ENCODE data around the gene ST3GAL3. TPM values are rescaled to one million over a fixed set of nuclear protein-coding genes. Genes with fewer than 3 reads are reported as not detected.

The ST3GAL3 gene
- total RNA-seq, 1 donor from 2014 or later = 24.3 TPM

GRCh38 chr1:43763497-43763973 is 56.2 kb downstream of the ST3GAL3 start:
- peak; percentile 70 for ATAC-seq (ENCODE audit: low read depth)
- peak; percentile 18 for DNase-seq
- Mint-ChIP-seq H3K27me3 (no peaks in the 10 kb centered on the region), H3K36me3 (ENCODE audit: low read depth) (no peaks in the 10 kb centered on the region), H3K4me1 (peaks cover 3% of the 10 kb centered on the region), H3K27ac (no peak overlapping the region), H3K9me3 (no peaks in the 10 kb centered on the region), H3K4me3 (no peak overlapping the region)
- CTCF ChIA-PET = interaction anchor here (0.6 to 5.0 kb wide), 34 partner anchors 10 to 1195 kb away, joined by 3 to 123 read pairs (median 4); partner anchors contain the start of genes ARTN, KDM4A and ST3GAL3
- POLR2A ChIA-PET = interaction anchor here (1.0 to 1.3 kb wide), 2 partner anchors 113 to 183 kb away, joined by 3 to 4 read pairs; partner anchors contain the start of genes IPO13 and KDM4A
- peak; percentile 36 for TF ChIP-seq CTCF (IDR thresholded peaks at IDR 0.05)
- intact Hi-C loops (cut with micrococcal nuclease) = loop anchor here (1.0 to 5.0 kb wide), 5 partner anchors 171 to 536 kb away; no protein-coding TSS in a partner anchor

GRCh38 chr1:43764581-43764980 is 57.2 kb downstream of the ST3GAL3 start:
- peaks cover 6% of the 10 kb centered on the region for H3K4me1 Mint-ChIP-seq
- intact Hi-C loops (cut with micrococcal nuclease) = loop anchor here (5.0 kb wide), 1 partner anchor 537 kb away; no protein-coding TSS in a partner anchor
- H3K4me3 Mint-ChIP-seq = no peak overlapping the region
- DNase-seq = no peak
- TF ChIP-seq CTCF (IDR thresholded peaks at IDR 0.05) = no peak
- H3K9me3 Mint-ChIP-seq = no peaks in the 10 kb centered on the region
- no peaks in the 10 kb centered on the region for H3K27me3 Mint-ChIP-seq
- POLR2A ChIA-PET = interaction anchor here (1.3 kb wide), 1 partner anchor 114 kb away, joined by 3 read pairs; the partner anchor contains the start of gene KDM4A
- no peaks in the 10 kb centered on the region for H3K36me3 Mint-ChIP-seq (ENCODE audit: low read depth)
- H3K27ac Mint-ChIP-seq = no peak overlapping the region
- no peak for ATAC-seq (ENCODE audit: low read depth)
- CTCF ChIA-PET = interaction anchor here (1.3 to 5.0 kb wide), 8 partner anchors 79 to 283 kb away, joined by 3 to 123 read pairs (median 6); partner anchors contain the start of gene ARTN

- ChIA-PET POLR2A (no interaction called here), CTCF (interaction anchor here (1.3 to 5.0 kb wide), 3 partner anchors 19 to 240 kb away, joined by 3 to 123 read pairs (median 3); partner anchors contain the start of gene ARTN)
- Mint-ChIP-seq H3K4me1 (peaks cover 6% of the 10 kb centered on the region), H3K27ac (no peak overlapping the region), H3K36me3 (ENCODE audit: low read depth) (no peaks in the 10 kb centered on the region), H3K27me3 (no peaks in the 10 kb centered on the region), H3K9me3 (no peaks in the 10 kb centered on the region), H3K4me3 (no peak overlapping the region)
- no peak for TF ChIP-seq CTCF (IDR thresholded peaks at IDR 0.05)
- intact Hi-C loops (cut with micrococcal nuclease) = no loop called here
- ATAC-seq (ENCODE audit: low read depth) (no peak), DNase-seq (no peak)
Measured at GRCh38 chr1:43766086-43766784, 58.9 kb downstream of the ST3GAL3 start.

GRCh38 chr1:43766818-43767525 is 59.6 kb downstream of the ST3GAL3 start:
- DNase-seq (no peak), ATAC-seq (ENCODE audit: low read depth) (no peak)
- no peak overlapping the region for H3K27ac Mint-ChIP-seq
- no peak overlapping the region for H3K4me3 Mint-ChIP-seq
- H3K4me1 Mint-ChIP-seq = peaks cover 6% of the 10 kb centered on the region
- H3K9me3 Mint-ChIP-seq = no peaks in the 10 kb centered on the region
- no peaks in the 10 kb centered on the region for H3K27me3 Mint-ChIP-seq
- intact Hi-C loops (cut with micrococcal nuclease) = no loop called here
- ChIA-PET CTCF (interaction anchor here (5.0 kb wide), 1 partner anchor 167 kb away, joined by 123 read pairs; the partner anchor contains the start of gene ARTN), POLR2A (no interaction called here)
- no peak for TF ChIP-seq CTCF (IDR thresholded peaks at IDR 0.05)
- H3K36me3 Mint-ChIP-seq (ENCODE audit: low read depth) = peaks cover 2% of the 10 kb centered on the region

GRCh38 chr1:43768168-43768567 is 60.8 kb downstream of the ST3GAL3 start:
- POLR2A ChIA-PET = no interaction called here
- intact Hi-C loops (cut with micrococcal nuclease) = no loop called here
- Mint-ChIP-seq H3K4me1 (peaks cover 7% of the 10 kb centered on the region), H3K4me3 (no peak overlapping the region), H3K27ac (no peak overlapping the region), H3K36me3 (ENCODE audit: low read depth) (peaks cover 7% of the 10 kb centered on the region), H3K9me3 (no peaks in the 10 kb centered on the region), H3K27me3 (no peaks in the 10 kb centered on the region)
- DNase-seq (no peak), ATAC-seq (ENCODE audit: low read depth) (no peak)
- CTCF ChIA-PET = no interaction called here
- no peak for TF ChIP-seq CTCF (IDR thresholded peaks at IDR 0.05)
